ENCODE results near the gene RANBP1. TPM values are rescaled to one million over a fixed set of nuclear protein-coding genes. Genes with fewer than 3 reads are reported as not detected.

Gene RANBP1
- total and polyA plus RNA-seq, 9 of the 15 experiments (the other 6 are each of a cell fraction or from before 2014, with no cell fraction given) = 162 to 2,891 (median 1,289) TPM

DNA sequence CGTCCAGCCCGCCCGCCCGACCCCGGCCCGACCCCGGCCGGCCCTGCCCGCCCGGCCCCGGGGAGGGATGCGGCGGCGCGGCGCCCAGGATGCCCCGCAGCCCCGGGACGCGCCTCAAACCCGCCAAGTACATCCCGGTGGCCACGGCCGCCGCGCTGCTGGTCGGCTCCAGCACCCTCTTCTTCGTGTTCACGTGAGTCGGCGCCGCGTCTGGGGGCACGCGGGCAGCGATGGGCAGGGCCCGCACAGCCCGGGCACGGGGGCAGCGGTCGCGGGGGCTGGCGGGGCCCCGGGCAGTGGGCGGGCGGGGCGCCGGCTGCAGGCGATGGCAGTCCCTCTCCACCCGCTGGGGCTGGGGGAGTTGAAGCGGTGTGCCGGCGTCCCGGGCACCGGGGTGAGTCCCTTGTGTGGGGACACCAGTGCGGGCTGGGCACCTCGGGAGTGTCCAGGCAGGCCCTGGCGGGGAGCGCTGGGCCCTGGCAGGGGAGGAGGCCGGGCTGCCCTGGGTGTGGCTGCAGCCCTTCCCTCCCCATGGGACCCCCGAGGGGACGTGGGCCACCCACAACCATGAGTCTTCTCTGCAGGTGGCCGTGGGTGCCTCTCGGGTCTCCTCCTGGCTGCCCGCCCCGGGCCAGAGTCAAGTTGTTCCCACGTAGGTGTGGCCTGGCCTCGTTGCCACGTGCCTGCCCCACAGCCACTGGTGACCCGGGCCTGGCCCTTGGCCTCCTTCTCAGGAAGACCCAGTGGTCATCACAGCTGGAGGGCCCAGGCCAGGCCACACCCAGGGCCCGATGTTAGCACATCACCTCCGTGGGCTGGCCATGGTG, 16.2 kb downstream of the RANBP1 start (continued):
- TF ChIP-seq ZBTB7A (IDR thresholded peaks at IDR 0.05; ENCODE audit: borderline replicate concordance, control insufficient read depth, low read depth, low read length) = peak; percentile 79; the same call in 1 of the 2 replicates
- no peak for TF ChIP-seq TFAM (CRISPR knock-in tag; conservative IDR thresholded peaks at IDR 0.05)
- no peak for TF ChIP-seq EP300 (IDR thresholded peaks at IDR 0.05; ENCODE audit: low read length)
- TF ChIP-seq, protein P1, sequence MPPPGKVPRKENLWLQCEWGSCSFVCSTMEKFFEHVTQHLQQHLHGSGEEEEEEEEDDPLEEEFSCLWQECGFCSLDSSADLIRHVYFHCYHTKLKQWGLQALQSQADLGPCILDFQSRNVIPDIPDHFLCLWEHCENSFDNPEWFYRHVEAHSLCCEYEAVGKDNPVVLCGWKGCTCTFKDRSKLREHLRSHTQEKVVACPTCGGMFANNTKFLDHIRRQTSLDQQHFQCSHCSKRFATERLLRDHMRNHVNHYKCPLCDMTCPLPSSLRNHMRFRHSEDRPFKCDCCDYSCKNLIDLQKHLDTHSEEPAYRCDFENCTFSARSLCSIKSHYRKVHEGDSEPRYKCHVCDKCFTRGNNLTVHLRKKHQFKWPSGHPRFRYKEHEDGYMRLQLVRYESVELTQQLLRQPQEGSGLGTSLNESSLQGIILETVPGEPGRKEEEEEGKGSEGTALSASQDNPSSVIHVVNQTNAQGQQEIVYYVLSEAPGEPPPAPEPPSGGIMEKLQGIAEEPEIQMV (tag; conservative IDR thresholded peaks at IDR 0.05; ENCODE audit: low read depth) = no peak
- TF ChIP-seq MAZ (CRISPR knock-in tag; conservative IDR thresholded peaks at IDR 0.05 in 1 of 2, IDR thresholded peaks at IDR 0.05 in 1 of 2) = peak in 1 of 2 experiments; percentile 64; a peak in 1 of 4 replicates
- TF ChIP-seq RB1 (IDR thresholded peaks at IDR 0.05; ENCODE audit: low read depth) = peak; percentile 53
- TF ChIP-seq HNRNPH1 (optimal IDR thresholded peaks at IDR 0.05; ENCODE audit: low read depth, low read length) = no peak
- peak in 1 of 2 experiments; percentile 84; a peak in 2 of 4 replicates for TF ChIP-seq HDAC1 (IDR thresholded peaks at IDR 0.05)
- TF ChIP-seq, protein P2, sequence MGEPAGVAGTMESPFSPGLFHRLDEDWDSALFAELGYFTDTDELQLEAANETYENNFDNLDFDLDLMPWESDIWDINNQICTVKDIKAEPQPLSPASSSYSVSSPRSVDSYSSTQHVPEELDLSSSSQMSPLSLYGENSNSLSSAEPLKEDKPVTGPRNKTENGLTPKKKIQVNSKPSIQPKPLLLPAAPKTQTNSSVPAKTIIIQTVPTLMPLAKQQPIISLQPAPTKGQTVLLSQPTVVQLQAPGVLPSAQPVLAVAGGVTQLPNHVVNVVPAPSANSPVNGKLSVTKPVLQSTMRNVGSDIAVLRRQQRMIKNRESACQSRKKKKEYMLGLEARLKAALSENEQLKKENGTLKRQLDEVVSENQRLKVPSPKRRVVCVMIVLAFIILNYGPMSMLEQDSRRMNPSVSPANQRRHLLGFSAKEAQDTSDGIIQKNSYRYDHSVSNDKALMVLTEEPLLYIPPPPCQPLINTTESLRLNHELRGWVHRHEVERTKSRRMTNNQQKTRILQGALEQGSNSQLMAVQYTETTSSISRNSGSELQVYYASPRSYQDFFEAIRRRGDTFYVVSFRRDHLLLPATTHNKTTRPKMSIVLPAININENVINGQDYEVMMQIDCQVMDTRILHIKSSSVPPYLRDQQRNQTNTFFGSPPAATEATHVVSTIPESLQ (CRISPR knock-in tag; IDR thresholded peaks at IDR 0.05) = no peak
- TF ChIP-seq BRD9 (IDR thresholded peaks at IDR 0.05; ENCODE audit: low read depth, partially characterized antibody) = no peak
- TF ChIP-seq SIN3B (IDR thresholded peaks at IDR 0.05; ENCODE audit: low read depth) = 0 out of 2 replicates have a peak, but pooled peaks have one; percentile 47
- TF ChIP-seq, protein P3, sequence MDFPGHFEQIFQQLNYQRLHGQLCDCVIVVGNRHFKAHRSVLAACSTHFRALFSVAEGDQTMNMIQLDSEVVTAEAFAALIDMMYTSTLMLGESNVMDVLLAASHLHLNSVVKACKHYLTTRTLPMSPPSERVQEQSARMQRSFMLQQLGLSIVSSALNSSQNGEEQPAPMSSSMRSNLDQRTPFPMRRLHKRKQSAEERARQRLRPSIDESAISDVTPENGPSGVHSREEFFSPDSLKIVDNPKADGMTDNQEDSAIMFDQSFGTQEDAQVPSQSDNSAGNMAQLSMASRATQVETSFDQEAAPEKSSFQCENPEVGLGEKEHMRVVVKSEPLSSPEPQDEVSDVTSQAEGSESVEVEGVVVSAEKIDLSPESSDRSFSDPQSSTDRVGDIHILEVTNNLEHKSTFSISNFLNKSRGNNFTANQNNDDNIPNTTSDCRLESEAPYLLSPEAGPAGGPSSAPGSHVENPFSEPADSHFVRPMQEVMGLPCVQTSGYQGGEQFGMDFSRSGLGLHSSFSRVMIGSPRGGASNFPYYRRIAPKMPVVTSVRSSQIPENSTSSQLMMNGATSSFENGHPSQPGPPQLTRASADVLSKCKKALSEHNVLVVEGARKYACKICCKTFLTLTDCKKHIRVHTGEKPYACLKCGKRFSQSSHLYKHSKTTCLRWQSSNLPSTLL (IDR thresholded peaks at IDR 0.05) = no peak
- no peak for TF ChIP-seq MCM5 (IDR thresholded peaks at IDR 0.05; ENCODE audit: low read depth)
- TF ChIP-seq GATAD2B (IDR thresholded peaks at IDR 0.05; ENCODE audit: borderline replicate concordance) = no peak
- TF ChIP-seq, protein P4, sequence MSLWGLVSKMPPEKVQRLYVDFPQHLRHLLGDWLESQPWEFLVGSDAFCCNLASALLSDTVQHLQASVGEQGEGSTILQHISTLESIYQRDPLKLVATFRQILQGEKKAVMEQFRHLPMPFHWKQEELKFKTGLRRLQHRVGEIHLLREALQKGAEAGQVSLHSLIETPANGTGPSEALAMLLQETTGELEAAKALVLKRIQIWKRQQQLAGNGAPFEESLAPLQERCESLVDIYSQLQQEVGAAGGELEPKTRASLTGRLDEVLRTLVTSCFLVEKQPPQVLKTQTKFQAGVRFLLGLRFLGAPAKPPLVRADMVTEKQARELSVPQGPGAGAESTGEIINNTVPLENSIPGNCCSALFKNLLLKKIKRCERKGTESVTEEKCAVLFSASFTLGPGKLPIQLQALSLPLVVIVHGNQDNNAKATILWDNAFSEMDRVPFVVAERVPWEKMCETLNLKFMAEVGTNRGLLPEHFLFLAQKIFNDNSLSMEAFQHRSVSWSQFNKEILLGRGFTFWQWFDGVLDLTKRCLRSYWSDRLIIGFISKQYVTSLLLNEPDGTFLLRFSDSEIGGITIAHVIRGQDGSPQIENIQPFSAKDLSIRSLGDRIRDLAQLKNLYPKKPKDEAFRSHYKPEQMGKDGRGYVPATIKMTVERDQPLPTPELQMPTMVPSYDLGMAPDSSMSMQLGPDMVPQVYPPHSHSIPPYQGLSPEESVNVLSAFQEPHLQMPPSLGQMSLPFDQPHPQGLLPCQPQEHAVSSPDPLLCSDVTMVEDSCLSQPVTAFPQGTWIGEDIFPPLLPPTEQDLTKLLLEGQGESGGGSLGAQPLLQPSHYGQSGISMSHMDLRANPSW (CRISPR knock-in tag; IDR thresholded peaks at IDR 0.05) = peak; percentile 72
- no peak for TF ChIP-seq ZFP30 (CRISPR knock-in tag; IDR thresholded peaks at IDR 0.05; ENCODE audit: borderline replicate concordance)
- no peak for TF ChIP-seq ZFP36 (IDR thresholded peaks at IDR 0.05; ENCODE audit: low read depth, low read length, partially characterized antibody)
- no peak for TF ChIP-seq TBL1XR1 (IDR thresholded peaks at IDR 0.05; ENCODE audit: low read length in 2 of 2)
- TF ChIP-seq TEAD2 (tag; IDR thresholded peaks at IDR 0.05) = no peak

Data from K562 (cell line).